NCI-H526 (cell line): ENCODE data around the gene FMN1.

Experiments
- DNase-seq, 2 experiments: peaks; one replicate each; lab custom pipeline; 2025; lab: John Stamatoyannopoulos, UW

Gene FMN1

GRCh38 chr15:32825219-32825618 lies 369.3 kb downstream of the FMN1 start:
- no peak for DNase-seq

GRCh38 chr15:32824777-32825176 lies 369.7 kb downstream of the FMN1 start:
- no peak for DNase-seq

- no peak for DNase-seq
These were observed 370.8 kb downstream of the FMN1 start for GRCh38 chr15:32823750-32824149.

GRCh38 chr15:32822739-32823138 lies 371.8 kb downstream of the FMN1 start:
- no peak for DNase-seq

GRCh38 chr15:32819448-32819847 lies 375.1 kb downstream of the FMN1 start:
- DNase-seq: no peak

GRCh38 chr15:32818758-32819447 lies 375.6 kb downstream of the FMN1 start:
- peak; percentile 76 to 77 for DNase-seq

GRCh38 chr15:32817577-32817976 lies 376.9 kb downstream of the FMN1 start:
- DNase-seq: no peak

GRCh38 chr15:32807331-32807730 lies 387.2 kb downstream of the FMN1 start:
- DNase-seq: no peak

- no peak for DNase-seq
These were observed 390.9 kb downstream of the FMN1 start for GRCh38 chr15:32803631-32804030.

- DNase-seq: no peak
These were observed 392.1 kb downstream of the FMN1 start for GRCh38 chr15:32802286-32802936.

- DNase-seq: no peak
These were observed 394.5 kb downstream of the FMN1 start for GRCh38 chr15:32799936-32800535.

- no peak for DNase-seq
These were observed 397.7 kb downstream of the FMN1 start for GRCh38 chr15:32796856-32797255.

- DNase-seq: no peak
These were observed 399.5 kb downstream of the FMN1 start for GRCh38 chr15:32794973-32795372.

- no peak for DNase-seq
These were observed 402.1 kb downstream of the FMN1 start for GRCh38 chr15:32792436-32792835.

GRCh38 chr15:32790352-32790999 lies 404.0 kb downstream of the FMN1 start:
- no peak for DNase-seq

GRCh38 chr15:32787949-32788348 lies 406.6 kb downstream of the FMN1 start:
- DNase-seq: no peak

GRCh38 chr15:32786906-32787305 lies 407.6 kb downstream of the FMN1 start:
- no peak for DNase-seq

GRCh38 chr15:32784581-32784980 lies 409.9 kb downstream of the FMN1 start:
- DNase-seq: no peak

- DNase-seq: peak; percentile 49 to 54
These were observed 412.7 kb downstream of the FMN1 start for GRCh38 chr15:32781781-32782180.

- DNase-seq: peak; percentile 52 to 61
These were observed 415.9 kb downstream of the FMN1 start for GRCh38 chr15:32778391-32779176.

- no peak for DNase-seq
These were observed 419.4 kb downstream of the FMN1 start for GRCh38 chr15:32775103-32775502.

- DNase-seq: no peak
These were observed 420.5 kb downstream of the FMN1 start for GRCh38 chr15:32774022-32774421.
